ENCODE measurements around the gene TMEM17. TPM values are rescaled to one million over a fixed set of nuclear protein-coding genes. Genes with fewer than 3 reads are reported as not detected.
A peak's percentile ranks its signal among the peaks of the same experiment; 100 is the strongest.

Gene TMEM17
- total and polyA plus RNA-seq, 2 of the 13 experiments (the other 11 are each of a cell fraction or from before 2014, with no cell fraction given) = 0.22 to 0.50 TPM

DNA sequence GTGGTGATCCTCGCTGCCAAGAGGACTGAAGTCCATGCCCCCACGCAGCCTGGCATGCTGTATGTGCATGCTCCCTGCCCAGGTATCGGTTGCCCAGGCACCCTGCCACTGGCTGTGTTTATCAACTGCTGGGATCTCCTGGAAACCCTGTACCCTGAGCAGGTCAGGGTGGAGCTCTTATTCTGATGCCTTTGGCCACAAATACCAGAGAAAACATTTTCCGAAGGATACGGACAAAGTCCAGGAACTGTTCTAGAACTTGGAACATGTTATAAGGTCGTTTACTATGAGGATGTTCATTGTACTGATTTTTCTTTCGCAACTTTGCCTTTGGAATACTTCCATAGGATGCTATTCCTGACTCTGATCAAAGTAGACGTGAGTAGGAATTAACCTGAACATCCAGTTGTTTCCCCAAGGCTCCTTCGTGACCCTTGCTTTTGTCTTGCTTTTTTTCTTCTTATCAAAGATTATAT lies 55.2 kb downstream of the TMEM17 start (continued):
- TF ChIP-seq, protein P1, sequence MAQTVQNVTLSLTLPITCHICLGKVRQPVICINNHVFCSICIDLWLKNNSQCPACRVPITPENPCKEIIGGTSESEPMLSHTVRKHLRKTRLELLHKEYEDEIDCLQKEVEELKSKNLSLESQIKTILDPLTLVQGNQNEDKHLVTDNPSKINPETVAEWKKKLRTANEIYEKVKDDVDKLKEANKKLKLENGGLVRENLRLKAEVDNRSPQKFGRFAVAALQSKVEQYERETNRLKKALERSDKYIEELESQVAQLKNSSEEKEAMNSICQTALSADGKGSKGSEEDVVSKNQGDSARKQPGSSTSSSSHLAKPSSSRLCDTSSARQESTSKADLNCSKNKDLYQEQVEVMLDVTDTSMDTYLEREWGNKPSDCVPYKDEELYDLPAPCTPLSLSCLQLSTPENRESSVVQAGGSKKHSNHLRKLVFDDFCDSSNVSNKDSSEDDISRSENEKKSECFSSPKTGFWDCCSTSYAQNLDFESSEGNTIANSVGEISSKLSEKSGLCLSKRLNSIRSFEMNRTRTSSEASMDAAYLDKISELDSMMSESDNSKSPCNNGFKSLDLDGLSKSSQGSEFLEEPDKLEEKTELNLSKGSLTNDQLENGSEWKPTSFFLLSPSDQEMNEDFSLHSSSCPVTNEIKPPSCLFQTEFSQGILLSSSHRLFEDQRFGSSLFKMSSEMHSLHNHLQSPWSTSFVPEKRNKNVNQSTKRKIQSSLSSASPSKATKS (CRISPR knock-in tag; IDR thresholded peaks at IDR 0.05) = no peak
- TF ChIP-seq, protein P2, sequence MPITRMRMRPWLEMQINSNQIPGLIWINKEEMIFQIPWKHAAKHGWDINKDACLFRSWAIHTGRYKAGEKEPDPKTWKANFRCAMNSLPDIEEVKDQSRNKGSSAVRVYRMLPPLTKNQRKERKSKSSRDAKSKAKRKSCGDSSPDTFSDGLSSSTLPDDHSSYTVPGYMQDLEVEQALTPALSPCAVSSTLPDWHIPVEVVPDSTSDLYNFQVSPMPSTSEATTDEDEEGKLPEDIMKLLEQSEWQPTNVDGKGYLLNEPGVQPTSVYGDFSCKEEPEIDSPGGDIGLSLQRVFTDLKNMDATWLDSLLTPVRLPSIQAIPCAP (CRISPR knock-in tag; IDR thresholded peaks at IDR 0.05; ENCODE audit: low read depth) = no peak
- TF ChIP-seq MYNN (CRISPR knock-in tag; IDR thresholded peaks at IDR 0.05; ENCODE audit: low read depth) = peak; percentile 96; the same call in 1 of the 2 replicates
- no peak for TF ChIP-seq BHLHE40 (IDR thresholded peaks at IDR 0.05; ENCODE audit: low read length)
- no peak for TF ChIP-seq ZNF547 (CRISPR knock-in tag; IDR thresholded peaks at IDR 0.05)
- no peak for TF ChIP-seq SOX6 (IDR thresholded peaks at IDR 0.05)
- TF ChIP-seq SOX6 (CRISPR knock-in tag; IDR thresholded peaks at IDR 0.05) = peak; percentile 64; the same call in 1 of the 2 replicates
- TF ChIP-seq ZNF260 (CRISPR knock-in tag; IDR thresholded peaks at IDR 0.05; ENCODE audit: borderline replicate concordance, low read depth) = no peak
- TF ChIP-seq HMG20A (CRISPR knock-in tag; IDR thresholded peaks at IDR 0.05; ENCODE audit: borderline replicate concordance) = peak; percentile 72; the same call in 1 of the 2 replicates
- TF ChIP-seq ZNF234 (CRISPR knock-in tag; conservative IDR thresholded peaks at IDR 0.05) = no peak
- 0 out of 2 replicates have a peak, but pooled peaks have one; percentile 38 for TF ChIP-seq HDAC1 (CRISPR knock-in tag; IDR thresholded peaks at IDR 0.05)
- TF ChIP-seq ZEB1 (IDR thresholded peaks at IDR 0.05; ENCODE audit: insufficient replicate concordance, low read depth) = peak; percentile 25
- TF ChIP-seq, protein P3, sequence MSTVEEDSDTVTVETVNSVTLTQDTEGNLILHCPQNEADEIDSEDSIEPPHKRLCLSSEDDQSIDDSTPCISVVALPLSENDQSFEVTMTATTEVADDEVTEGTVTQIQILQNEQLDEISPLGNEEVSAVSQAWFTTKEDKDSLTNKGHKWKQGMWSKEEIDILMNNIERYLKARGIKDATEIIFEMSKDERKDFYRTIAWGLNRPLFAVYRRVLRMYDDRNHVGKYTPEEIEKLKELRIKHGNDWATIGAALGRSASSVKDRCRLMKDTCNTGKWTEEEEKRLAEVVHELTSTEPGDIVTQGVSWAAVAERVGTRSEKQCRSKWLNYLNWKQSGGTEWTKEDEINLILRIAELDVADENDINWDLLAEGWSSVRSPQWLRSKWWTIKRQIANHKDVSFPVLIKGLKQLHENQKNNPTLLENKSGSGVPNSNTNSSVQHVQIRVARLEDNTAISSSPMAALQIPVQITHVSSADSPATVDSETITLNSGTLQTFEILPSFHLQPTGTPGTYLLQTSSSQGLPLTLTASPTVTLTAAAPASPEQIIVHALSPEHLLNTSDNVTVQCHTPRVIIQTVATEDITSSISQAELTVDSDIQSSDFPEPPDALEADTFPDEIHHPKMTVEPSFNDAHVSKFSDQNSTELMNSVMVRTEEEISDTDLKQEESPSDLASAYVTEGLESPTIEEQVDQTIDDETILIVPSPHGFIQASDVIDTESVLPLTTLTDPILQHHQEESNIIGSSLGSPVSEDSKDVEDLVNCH (CRISPR knock-in tag; IDR thresholded peaks at IDR 0.05) = no peak
- TF ChIP-seq REL (CRISPR knock-in tag; conservative IDR thresholded peaks at IDR 0.05) = no peak
- TF ChIP-seq, protein P4, sequence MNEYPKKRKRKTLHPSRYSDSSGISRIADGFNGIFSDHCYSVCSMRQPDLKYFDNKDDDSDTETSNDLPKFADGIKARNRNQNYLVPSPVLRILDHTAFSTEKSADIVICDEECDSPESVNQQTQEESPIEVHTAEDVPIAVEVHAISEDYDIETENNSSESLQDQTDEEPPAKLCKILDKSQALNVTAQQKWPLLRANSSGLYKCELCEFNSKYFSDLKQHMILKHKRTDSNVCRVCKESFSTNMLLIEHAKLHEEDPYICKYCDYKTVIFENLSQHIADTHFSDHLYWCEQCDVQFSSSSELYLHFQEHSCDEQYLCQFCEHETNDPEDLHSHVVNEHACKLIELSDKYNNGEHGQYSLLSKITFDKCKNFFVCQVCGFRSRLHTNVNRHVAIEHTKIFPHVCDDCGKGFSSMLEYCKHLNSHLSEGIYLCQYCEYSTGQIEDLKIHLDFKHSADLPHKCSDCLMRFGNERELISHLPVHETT (CRISPR knock-in tag; conservative IDR thresholded peaks at IDR 0.05) = no peak
- peak; percentile 90 for TF ChIP-seq CEBPB (IDR thresholded peaks at IDR 0.05; ENCODE audit: borderline replicate concordance, low read depth, low read length)
- TF ChIP-seq, protein P5, sequence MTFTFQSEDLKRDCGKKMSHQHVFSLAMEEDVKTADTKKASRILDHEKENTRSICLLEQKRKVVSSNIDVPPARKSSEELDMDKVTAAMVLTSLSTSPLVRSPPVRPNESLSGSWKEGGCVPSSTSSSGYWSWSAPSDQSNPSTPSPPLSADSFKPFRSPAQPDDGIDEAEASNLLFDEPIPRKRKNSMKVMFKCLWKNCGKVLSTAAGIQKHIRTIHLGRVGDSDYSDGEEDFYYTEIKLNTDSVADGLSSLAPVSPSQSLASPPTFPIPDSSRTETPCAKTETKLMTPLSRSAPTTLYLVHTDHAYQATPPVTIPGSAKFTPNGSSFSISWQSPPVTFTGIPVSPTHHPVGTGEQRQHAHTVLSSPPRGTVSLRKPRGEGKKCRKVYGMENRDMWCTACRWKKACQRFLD (CRISPR knock-in tag; IDR thresholded peaks at IDR 0.05; ENCODE audit: borderline replicate concordance) = no peak
